ENCODE measurements around the gene EXOC4.
"Not testable (repeated sequence)": the region's sequence is repeated elsewhere in the genome, so short reads cannot be mapped to it uniquely, and the experiment has no call there.

The EXOC4 gene

DNA sequence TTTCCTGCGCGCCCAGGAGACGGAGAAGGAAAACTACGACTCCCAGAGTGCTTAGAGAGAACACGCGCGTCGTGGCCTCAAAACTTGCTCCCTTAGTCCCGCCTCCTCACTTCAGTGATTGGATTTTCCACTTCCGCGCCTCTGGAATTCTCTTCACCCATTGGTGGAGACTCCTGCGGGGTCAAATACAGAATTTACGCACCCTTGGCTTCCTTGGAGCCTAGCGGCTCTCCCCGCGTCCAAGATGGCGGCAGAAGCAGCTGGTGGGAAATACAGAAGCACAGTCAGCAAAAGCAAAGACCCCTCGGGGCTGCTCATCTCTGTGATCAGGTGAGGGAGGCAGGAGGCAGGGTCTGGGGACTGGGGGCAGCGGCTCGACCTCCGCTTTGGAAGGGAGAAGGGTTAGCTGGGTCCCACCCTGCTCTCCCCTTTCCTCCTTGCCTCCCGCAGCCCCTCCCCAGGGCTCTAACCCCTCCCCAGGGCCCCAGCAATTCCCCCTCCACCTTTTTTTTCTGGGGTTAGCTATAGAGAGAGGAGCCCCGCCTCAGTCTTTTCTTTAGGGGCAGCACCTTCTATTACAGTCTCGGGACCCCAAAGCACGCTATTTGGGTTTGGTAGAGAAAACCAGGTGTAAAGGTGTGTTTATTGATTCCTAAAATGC is at the start of gene EXOC4:
TSS of gene EXOC4 (plus strand) at position 221 of the 661 bp plus-strand sequence.
- no peak for TF ChIP-seq ZFX (IDR thresholded peaks at IDR 0.05)
- TF ChIP-seq, protein P1, sequence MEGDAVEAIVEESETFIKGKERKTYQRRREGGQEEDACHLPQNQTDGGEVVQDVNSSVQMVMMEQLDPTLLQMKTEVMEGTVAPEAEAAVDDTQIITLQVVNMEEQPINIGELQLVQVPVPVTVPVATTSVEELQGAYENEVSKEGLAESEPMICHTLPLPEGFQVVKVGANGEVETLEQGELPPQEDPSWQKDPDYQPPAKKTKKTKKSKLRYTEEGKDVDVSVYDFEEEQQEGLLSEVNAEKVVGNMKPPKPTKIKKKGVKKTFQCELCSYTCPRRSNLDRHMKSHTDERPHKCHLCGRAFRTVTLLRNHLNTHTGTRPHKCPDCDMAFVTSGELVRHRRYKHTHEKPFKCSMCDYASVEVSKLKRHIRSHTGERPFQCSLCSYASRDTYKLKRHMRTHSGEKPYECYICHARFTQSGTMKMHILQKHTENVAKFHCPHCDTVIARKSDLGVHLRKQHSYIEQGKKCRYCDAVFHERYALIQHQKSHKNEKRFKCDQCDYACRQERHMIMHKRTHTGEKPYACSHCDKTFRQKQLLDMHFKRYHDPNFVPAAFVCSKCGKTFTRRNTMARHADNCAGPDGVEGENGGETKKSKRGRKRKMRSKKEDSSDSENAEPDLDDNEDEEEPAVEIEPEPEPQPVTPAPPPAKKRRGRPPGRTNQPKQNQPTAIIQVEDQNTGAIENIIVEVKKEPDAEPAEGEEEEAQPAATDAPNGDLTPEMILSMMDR (conservative IDR thresholded peaks at IDR 0.05): no peak
- H3K27ac ChIP-seq: peak within 1 kb of the TSS; percentile 84

GRCh38 chr7:133203490-133203889 is 49.4 kb upstream of the EXOC4 start:
- no peak overlapping the region for H3K27ac ChIP-seq
- TF ChIP-seq ZFX (IDR thresholded peaks at IDR 0.05): no peak
- TF ChIP-seq, protein P1 (conservative IDR thresholded peaks at IDR 0.05): no peak

DNA sequence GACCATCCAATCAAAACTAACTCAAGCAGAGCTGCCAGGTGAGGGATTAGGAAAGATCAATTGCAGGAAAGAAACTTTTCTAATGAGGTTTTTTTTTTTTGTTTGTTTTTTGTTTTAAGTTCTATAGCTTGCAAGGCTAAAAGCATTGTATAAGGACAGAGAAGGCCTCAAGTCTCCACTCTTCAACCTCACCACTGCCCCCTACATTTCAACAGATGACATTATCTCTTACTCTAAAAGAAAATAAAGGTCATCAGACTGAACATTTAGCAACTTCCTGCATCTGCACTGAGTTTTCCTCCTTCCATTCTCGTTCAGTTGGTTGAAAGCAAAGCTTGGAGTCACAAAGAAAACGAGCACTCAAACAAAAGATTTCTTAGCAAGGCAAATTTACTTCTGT is 45.2 kb upstream of the EXOC4 start:
- H3K27ac ChIP-seq: no peak overlapping the region
- TF ChIP-seq ZFX (IDR thresholded peaks at IDR 0.05): no peak
- TF ChIP-seq, protein P1 (conservative IDR thresholded peaks at IDR 0.05): peak; percentile 40

DNA sequence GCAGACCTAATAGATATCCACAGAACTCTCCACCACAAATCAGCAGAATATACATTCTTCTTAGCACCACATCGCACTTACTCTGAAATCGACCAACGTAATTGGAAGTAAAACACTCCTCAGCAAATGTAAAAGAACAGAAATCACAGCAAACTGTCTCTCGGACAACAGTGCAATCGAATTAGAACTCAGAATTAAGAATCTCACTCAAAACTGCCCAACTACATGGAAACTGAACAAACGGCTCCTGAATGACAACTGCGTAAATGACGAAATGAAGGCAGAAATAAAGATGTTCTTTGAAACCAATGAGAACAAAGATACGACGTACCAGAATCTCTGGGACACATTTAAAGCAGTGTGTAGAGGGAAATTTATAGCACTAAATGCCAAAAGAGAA is 42.1 kb upstream of the EXOC4 start:
- H3K27ac ChIP-seq: not testable (repeated sequence)

GRCh38 chr7:133213772-133214171 is 39.1 kb upstream of the EXOC4 start:
- H3K27ac ChIP-seq: not testable (repeated sequence)

GRCh38 chr7:133217773-133218172 is 35.1 kb upstream of the EXOC4 start:
- H3K27ac ChIP-seq: no peak overlapping the region
- no peak for TF ChIP-seq ZFX (IDR thresholded peaks at IDR 0.05)
- TF ChIP-seq, protein P1 (conservative IDR thresholded peaks at IDR 0.05): no peak

- no peak overlapping the region for H3K27ac ChIP-seq
- TF ChIP-seq, protein P1 (conservative IDR thresholded peaks at IDR 0.05): peak; percentile 95
- TF ChIP-seq ZFX (IDR thresholded peaks at IDR 0.05): no peak
These were observed 22.2 kb upstream of the EXOC4 start for GRCh38 chr7:133230591-133231194.

- no peak overlapping the region for H3K27ac ChIP-seq
- TF ChIP-seq, protein P1 (conservative IDR thresholded peaks at IDR 0.05): no peak
- no peak for TF ChIP-seq ZFX (IDR thresholded peaks at IDR 0.05)
These were observed 19.7 kb upstream of the EXOC4 start for GRCh38 chr7:133233142-133233541.
